Mucosa of descending colon (tissue), 3 donors: ENCODE data around the gene TCIRG1. TPM values are rescaled to one million over a fixed set of nuclear protein-coding genes. Genes with fewer than 3 reads are reported as not detected.

ENCODE experiments used
- ATAC-seq: fragments of 200-7000 bp; cut with Tn5 transposase; one replicate; pipeline ENCODE4 v1.9.1; 2020; ENCODE audit warnings: mild to moderate bottlenecking, moderate library complexity
- DNase-seq, 3 donors: peaks; one replicate each; pipeline ENCODE4 v3.0.0-alpha.2; 2020
- H3K36me3 ChIP-seq: fragments of 200-600 bp; one replicate; pipeline ENCODE4 v1.8.0; 2021; ENCODE audit warnings: low read depth, mild to moderate bottlenecking
- H3K4me1 ChIP-seq: fragments of 200-600 bp; one replicate; pipeline ENCODE4 v1.8.0; 2021; ENCODE audit warnings: low read depth, mild to moderate bottlenecking
- H3K4me3 ChIP-seq: fragments of 200-600 bp; one replicate; pipeline ENCODE4 v1.8.0; 2021; ENCODE audit warnings: mild to moderate bottlenecking
- H3K9me3 ChIP-seq: fragments of 200-600 bp; one replicate; pipeline ENCODE4 v1.8.0; 2021; ENCODE audit warnings: mild to moderate bottlenecking
- CTCF ChIP-seq: fragments of 200-600 bp; IDR thresholded peaks from one replicate; pipeline ENCODE4 v1.8.0; 2022; ENCODE audit warnings: antibody characterized with exemption, mild to moderate bottlenecking
- intact Hi-C, 2 donors: fragments of 100-400 bp; cut with DNase I in 1 of 2; cut with micrococcal nuclease in 1 of 2; formaldehyde crosslinking; loops; one replicate each; pipeline versions ENCODE4 v1.11.0 to v1.11.1; 2022; cut with DNase I, micrococcal nuclease
- total RNA-seq, 3 donors: library from RNA; stranded (reverse); fragmentation: NEBNext Ultra II Directional in 2 of 3; extraction: Animal tissue kit (Norgen Biotek cat#: 25700) in 2 of 3; gene quantifications; one replicate each; pipeline versions ENCODE4 v1.2.1 to v1.2.4, GENCODE V29; 2021 to 2023
- donor health status: DM: no; HTN: no; CAD: no; lungs with moderate emphysema.
- donor health status: DM: no; HTN: no; CAD: no.
- donor health status: DM: no; HTN: yes; CAD: no.

Gene TCIRG1
- total RNA-seq, 3 donors from 2014 or later: 155 to 189 (median 166) TPM

- no peak for TF ChIP-seq CTCF
- peak in 2 of 3 donors; percentile 18 for DNase-seq
- no peak for ATAC-seq
- intact Hi-C loops: no loop called here
- Histone ChIP-seq H3K36me3 (no peaks in the 10 kb centered on the region), H3K9me3 (no peaks in the 10 kb centered on the region), H3K4me1 (peaks cover 21% of the 10 kb centered on the region), H3K4me3 (no peak overlapping the region)
Observed at GRCh38 chr11:67999704-68000103, 39.1 kb upstream of the TCIRG1 start.

- peaks cover 14% of the 10 kb centered on the region for H3K4me1 ChIP-seq
- TF ChIP-seq CTCF: no peak
- ATAC-seq: no peak
- no peaks in the 10 kb centered on the region for H3K9me3 ChIP-seq
- no peaks in the 10 kb centered on the region for H3K36me3 ChIP-seq
- H3K4me3 ChIP-seq: no peak overlapping the region
- intact Hi-C loops: no loop called here
- peak in 2 of 3 donors; percentile 53 to 68 for DNase-seq
Observed at GRCh38 chr11:68002575-68002937, 36.3 kb upstream of the TCIRG1 start.

GRCh38 chr11:68002938-68003845 is 35.6 kb upstream of the TCIRG1 start:
- peaks cover 17% of the 10 kb centered on the region for H3K4me1 ChIP-seq
- no peaks in the 10 kb centered on the region for H3K36me3 ChIP-seq
- H3K9me3 ChIP-seq: no peaks in the 10 kb centered on the region
- peak overlapping the region; percentile 77 for H3K4me3 ChIP-seq
- DNase-seq (peak; percentile 66 to 87 (median 81)), ATAC-seq (peak; percentile 77)
- TF ChIP-seq CTCF: no peak
- intact Hi-C loops: no loop called here

- DNase-seq (peak; percentile 96 to 97 (median 97)), ATAC-seq (peak; percentile 88)
- H3K4me1 ChIP-seq: peaks cover 23% of the 10 kb centered on the region
- peak within 1 kb of the TSS; percentile 77 for H3K4me3 ChIP-seq
- intact Hi-C loops: no loop called here
- TF ChIP-seq CTCF: no peak
- H3K9me3 ChIP-seq: no peaks in the 10 kb centered on the region
- no peaks in the 10 kb centered on the region for H3K36me3 ChIP-seq
Observed at GRCh38 chr11:68003846-68004550, 34.8 kb upstream of the TCIRG1 start, which contains the start of gene UNC93B1. Gene UNC93B1, minus strand, starts transcription at chr11:68004097. Its CDS starts 54 bp downstream, at chr11:68004043.

GRCh38 chr11:68004551-68005335 is 34.1 kb upstream of the TCIRG1 start:
- no peaks in the 10 kb centered on the region for H3K9me3 ChIP-seq
- no peaks in the 10 kb centered on the region for H3K36me3 ChIP-seq
- ATAC-seq: no peak
- intact Hi-C loops: no loop called here
- peaks cover 31% of the 10 kb centered on the region for H3K4me1 ChIP-seq
- TF ChIP-seq CTCF: no peak
- DNase-seq: peak in 2 of 3 donors; percentile 7 to 26
- no peak overlapping the region for H3K4me3 ChIP-seq
